Measurements from ENCODE around the gene RAB31.

DNA sequence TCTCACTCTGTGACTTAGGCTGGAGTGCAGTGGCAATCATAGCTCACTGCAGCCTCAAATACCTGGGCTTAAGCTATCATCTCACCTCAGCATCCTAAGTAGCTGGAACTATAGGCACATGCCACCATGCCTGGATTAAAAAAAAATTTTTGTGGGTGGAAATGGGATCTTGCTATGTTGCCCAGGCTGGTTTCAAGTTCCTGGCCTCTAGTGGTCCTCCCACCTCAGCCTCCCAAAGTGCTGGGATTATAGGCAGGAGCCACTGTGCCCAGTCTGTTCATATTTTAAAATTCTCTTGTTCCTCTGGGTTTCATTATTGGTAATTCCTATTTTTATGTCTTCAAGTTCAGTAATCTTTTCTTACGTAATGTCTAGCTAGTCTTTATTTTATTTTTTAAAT lies 25.5 kb upstream of the RAB31 start:
- TF ChIP-seq EZH2 (IDR thresholded peaks at IDR 0.05; ENCODE audit: borderline replicate concordance, low read depth, low read length, poor library complexity, severe bottlenecking): no peak
- TF ChIP-seq, protein P1, sequence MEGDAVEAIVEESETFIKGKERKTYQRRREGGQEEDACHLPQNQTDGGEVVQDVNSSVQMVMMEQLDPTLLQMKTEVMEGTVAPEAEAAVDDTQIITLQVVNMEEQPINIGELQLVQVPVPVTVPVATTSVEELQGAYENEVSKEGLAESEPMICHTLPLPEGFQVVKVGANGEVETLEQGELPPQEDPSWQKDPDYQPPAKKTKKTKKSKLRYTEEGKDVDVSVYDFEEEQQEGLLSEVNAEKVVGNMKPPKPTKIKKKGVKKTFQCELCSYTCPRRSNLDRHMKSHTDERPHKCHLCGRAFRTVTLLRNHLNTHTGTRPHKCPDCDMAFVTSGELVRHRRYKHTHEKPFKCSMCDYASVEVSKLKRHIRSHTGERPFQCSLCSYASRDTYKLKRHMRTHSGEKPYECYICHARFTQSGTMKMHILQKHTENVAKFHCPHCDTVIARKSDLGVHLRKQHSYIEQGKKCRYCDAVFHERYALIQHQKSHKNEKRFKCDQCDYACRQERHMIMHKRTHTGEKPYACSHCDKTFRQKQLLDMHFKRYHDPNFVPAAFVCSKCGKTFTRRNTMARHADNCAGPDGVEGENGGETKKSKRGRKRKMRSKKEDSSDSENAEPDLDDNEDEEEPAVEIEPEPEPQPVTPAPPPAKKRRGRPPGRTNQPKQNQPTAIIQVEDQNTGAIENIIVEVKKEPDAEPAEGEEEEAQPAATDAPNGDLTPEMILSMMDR (conservative IDR thresholded peaks at IDR 0.05; ENCODE audit: low read depth, low read length): no peak
